HG02623 (cell line): ENCODE data around the gene PCYT2.

Source experiments
- ATAC-seq: cut with Tn5 transposase; IDR thresholded peaks from one replicate; pipeline ENCODE4 v1.9.1; 2021; ENCODE audit warnings: moderate library complexity; ENCODE audit not compliant: unreplicated experiment

Gene PCYT2

DNA sequence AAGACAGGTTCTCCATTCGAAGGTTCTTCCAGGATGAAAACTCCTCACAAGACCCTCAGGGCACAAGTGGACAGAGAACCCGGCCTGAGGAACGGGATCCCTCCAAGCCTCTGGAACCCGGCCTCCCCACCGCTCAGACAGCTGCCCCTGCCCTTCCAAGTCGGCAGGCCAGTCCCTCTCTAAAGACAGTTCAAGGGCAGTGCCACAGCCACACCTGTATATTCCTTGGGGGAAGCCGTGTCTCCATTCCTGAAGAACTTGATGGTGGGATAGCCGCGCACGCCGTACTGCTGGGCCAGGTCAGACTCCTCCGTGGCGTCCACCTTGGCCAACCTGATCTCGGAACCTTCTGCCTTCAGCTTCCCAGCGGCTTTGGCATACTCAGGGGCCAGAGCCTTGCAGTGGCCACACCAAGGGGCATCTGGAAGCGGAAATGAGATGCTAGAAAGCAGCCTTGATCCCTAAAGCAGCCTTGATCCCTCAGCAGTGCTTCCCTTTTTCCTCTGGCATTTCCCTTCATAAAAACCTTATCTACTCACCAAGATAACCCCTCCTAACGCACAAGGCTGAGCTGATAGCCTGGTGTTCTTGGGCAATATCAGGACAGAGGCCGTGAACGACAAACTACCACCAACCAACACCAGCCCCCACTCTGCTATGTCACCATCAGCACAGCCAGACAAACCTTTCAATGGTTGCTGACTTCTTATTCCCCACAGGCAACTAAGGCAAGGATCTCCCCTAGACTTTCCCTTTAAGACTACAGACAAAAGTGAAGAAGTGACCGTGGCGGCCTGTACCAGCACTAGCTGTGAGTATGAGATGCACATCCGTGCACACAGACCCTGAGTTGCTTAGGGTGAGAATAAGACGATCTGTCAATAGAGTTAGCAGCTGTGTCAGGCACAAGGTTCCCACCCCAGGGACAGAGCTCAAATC lies 52.0 kb downstream of the PCYT2 start:
- ATAC-seq = no peak

DNA sequence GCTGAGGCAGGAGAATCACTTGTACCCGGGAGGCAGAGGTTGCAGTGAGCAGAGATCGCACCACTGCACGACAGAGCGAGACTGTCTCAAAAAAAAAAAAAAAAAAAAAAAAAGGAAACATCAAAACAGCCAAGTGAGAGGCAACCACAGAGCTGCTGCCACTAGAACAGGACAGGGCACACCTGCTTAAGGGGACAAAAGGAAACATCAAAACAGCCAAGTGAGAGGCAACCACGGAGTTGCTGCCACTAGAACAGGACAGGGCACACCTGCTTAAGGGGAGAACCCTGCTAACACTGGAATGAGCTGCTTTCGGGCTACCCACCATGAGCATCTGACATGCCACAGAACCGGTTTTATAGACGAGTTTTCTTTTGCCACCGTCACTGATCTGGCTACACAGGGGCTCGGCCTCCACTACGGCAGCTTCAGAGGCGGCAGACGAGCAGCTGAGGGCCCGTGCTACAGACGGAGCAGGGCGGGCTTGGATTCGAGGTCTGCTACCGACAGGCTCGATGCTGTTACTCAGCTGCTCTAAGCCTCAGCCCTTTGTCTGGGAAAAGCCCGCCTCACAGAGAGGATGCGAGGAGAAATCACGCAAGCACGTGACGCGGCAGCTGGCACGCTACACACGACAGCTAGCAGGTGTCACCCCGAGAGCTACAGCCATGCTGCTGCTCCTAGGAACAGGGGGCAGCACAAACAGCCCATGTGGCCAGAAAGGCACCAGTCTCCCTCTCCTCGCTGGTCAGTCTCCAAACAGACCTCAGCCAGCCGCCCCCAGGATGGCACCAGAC lies 52.8 kb downstream of the PCYT2 start:
- ATAC-seq = no peak

DNA sequence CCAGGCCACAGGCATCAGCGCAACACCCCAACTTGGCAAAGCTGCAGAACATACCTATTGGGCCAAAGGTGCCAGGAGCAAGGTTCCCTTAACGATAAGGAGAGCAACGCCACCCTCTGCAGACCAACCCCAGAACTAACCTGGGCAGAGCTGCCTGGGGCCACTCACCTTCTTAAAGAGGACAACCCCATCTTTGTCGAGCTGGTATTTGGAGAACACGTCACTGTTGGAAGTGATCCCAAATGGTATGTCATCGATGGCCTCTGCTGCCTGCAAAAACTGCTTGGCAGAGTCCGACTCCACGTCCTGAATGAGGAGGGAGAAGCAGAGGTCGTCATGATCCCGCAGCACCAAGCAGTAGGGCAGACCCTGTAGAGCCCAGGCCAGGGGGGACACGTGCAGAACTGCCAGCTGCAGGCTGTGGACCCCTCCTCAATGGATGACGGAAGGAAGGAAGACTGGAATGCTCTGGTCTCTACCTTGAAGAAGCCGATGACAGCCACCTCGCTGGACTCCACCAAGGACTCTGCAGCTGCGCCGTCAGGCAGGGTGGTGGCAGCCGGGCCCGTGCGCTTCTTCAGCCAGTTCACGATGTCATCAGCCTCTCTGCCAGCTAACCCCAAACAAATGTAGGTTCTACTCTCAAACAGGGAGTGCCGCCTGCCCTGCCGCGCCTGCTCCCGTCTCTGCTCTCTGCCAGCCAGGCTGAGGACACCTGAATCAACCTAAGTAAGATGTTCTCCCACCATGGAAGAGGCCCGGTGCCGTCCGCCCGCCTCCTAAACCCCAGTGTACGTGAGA lies 56.0 kb downstream of the PCYT2 start:
- ATAC-seq = no peak

- no peak for ATAC-seq
Measured at GRCh38 chr17:81852237-81852636, 59.0 kb downstream of the PCYT2 start.

- no peak for ATAC-seq
Measured at GRCh38 chr17:81851423-81851822, 59.8 kb downstream of the PCYT2 start.
